Kidney (tissue), 14 donors: ENCODE measurements around the gene FMNL2. TPM values are rescaled to one million over a fixed set of nuclear protein-coding genes. Genes with fewer than 3 reads are reported as not detected.

ENCODE experiments used
- DNase-seq, 5 donors: peaks; one replicate each; pipeline ENCODE4 v3.0.0-alpha.2; 2013 to 2020
- FAIRE-seq: peaks from 2 replicates; lab custom pipeline; 2012; peaks lifted over from hg19 to GRCh38; lab: Jason Lieb, UNC
- H3K27ac ChIP-seq, 2 donors: one replicate each; pipeline ENCODE4 v1.7.0; 2013; ENCODE audit warnings: low read depth in 2 of 2, low read length in 2 of 2, inconsistent platforms in 1 of 2
- H3K27me3 ChIP-seq: one replicate; pipeline ENCODE4 v1.7.1; 2013; ENCODE audit warnings: low read length, inconsistent platforms; ENCODE audit not compliant: control insufficient read depth, insufficient read depth
- H3K36me3 ChIP-seq, 3 donors: one replicate each; pipeline versions ENCODE4 v1.7.0 to v1.7.1; 2013; ENCODE audit warnings: low read length in 3 of 3, control low read depth in 1 of 3, inconsistent platforms in 1 of 3; ENCODE audit not compliant: insufficient read depth in 3 of 3, control insufficient read depth in 2 of 3
- H3K4me1 ChIP-seq, 3 donors: one replicate each; pipeline versions ENCODE4 v1.7.0 to v1.7.1; 2013; ENCODE audit warnings: low read length in 3 of 3, inconsistent platforms in 1 of 3, low read depth in 1 of 3; ENCODE audit not compliant: control insufficient read depth in 2 of 3, insufficient read depth in 2 of 3
- H3K4me3 ChIP-seq, 3 donors: one replicate each; pipeline versions ENCODE4 v1.7.0 to v1.8.1; 2013; ENCODE audit warnings: low read length in 3 of 3, control low read depth in 1 of 3, inconsistent platforms in 1 of 3
- H3K9ac ChIP-seq, 3 donors: one replicate each; pipeline versions ENCODE4 v1.7.0 to v1.7.1; 2013; ENCODE audit warnings: low read length in 3 of 3, control low read depth in 1 of 3, inconsistent platforms in 1 of 3
- H3K9me3 ChIP-seq, 3 donors: one replicate each; pipeline versions ENCODE4 v1.7.0 to v1.7.1; 2013; ENCODE audit warnings: low read length in 3 of 3, control low read depth in 1 of 3, inconsistent platforms in 1 of 3; ENCODE audit not compliant: control insufficient read depth in 2 of 3, insufficient read depth in 1 of 3
- CTCF ChIP-seq: IDR thresholded peaks from 3 replicates; pipeline ENCODE4 v1.5.1; 2012; ENCODE audit warnings: mild to moderate bottlenecking, moderate library complexity, borderline replicate concordance; ENCODE audit not compliant: insufficient read depth; ENCODE audit errors: extremely low read depth
- intact Hi-C: fragments of 100-400 bp; cut with DNase I; formaldehyde crosslinking; loops from one replicate; pipeline ENCODE4 v1.11.1; 2022
- polyA plus RNA-seq: library from polyadenylated mRNA; stranded (reverse); fragments of 350-450 nt; fragmentation: Illumina TruSeq; extraction: RNeasy Lipid Tissue Mini Kit (QIAGEN cat#74804); gene quantifications from one replicate; pipeline ENCODE4 v1.2.3, GENCODE V29; 2014; ENCODE audit warnings: low read depth, low replicate concordance; ENCODE audit not compliant: insufficient read depth
- total RNA-seq: library from RNA; stranded (reverse); fragmentation: NEBNext Ultra II Directional; extraction: Animal tissue kit (Norgen Biotek cat#: 25700); gene quantifications from one replicate; pipeline ENCODE4 v1.2.1, GENCODE V29; 2021
- donor health status: control.
- donor health status: control.
- donor health status: control.
- donor health status: control.
- donor health status: control.
- donor health status: DM: yes; HTN: yes; CAD: no.
- donor health status: Normal renal cell carcinoma (clear cell type).

The FMNL2 gene
- total and polyA plus RNA-seq, 2 donors from 2014 or later, result 10.7 to 39.1 TPM

GRCh38 chr2:152583512-152584229 is 248.7 kb downstream of the FMNL2 start:
- no peak for TF ChIP-seq CTCF
- no peak overlapping the region for H3K4me3 ChIP-seq
- peaks cover 0 to 5% (median 0%) of the 10 kb centered on the region in 3 donors for H3K4me1 ChIP-seq
- intact Hi-C loops, result no loop called here
- H3K36me3 ChIP-seq, result no peaks in the 10 kb centered on the region
- H3K9ac ChIP-seq, result no peak overlapping the region
- no peaks in the 10 kb centered on the region for H3K27me3 ChIP-seq
- no peak for FAIRE-seq
- no peaks in the 10 kb centered on the region for H3K9me3 ChIP-seq
- no peak for DNase-seq
- no peak overlapping the region for H3K27ac ChIP-seq

- FAIRE-seq, result no peak
These were observed 249.3 kb downstream of the FMNL2 start for GRCh38 chr2:152584301-152584700.

GRCh38 chr2:152585830-152586484 is 251.0 kb downstream of the FMNL2 start:
- H3K36me3 ChIP-seq, result no peaks in the 10 kb centered on the region
- no peak for TF ChIP-seq CTCF
- FAIRE-seq (no peak), DNase-seq (no peak)
- no peak overlapping the region for H3K9ac ChIP-seq
- intact Hi-C loops, result no loop called here
- no peaks in the 10 kb centered on the region for H3K9me3 ChIP-seq
- H3K27ac ChIP-seq, result no peak overlapping the region
- H3K27me3 ChIP-seq, result no peaks in the 10 kb centered on the region
- H3K4me1 ChIP-seq, result peaks cover 0 to 5% (median 0%) of the 10 kb centered on the region in 3 donors
- H3K4me3 ChIP-seq, result no peak overlapping the region

More at GRCh38 chr2:152584301-152584700, 249.3 kb downstream of the FMNL2 start:
- DNase-seq, result no peak
- H3K9ac ChIP-seq, result no peak overlapping the region
- H3K4me1 ChIP-seq, result peaks cover 0 to 5% (median 0%) of the 10 kb centered on the region in 3 donors
- no peaks in the 10 kb centered on the region for H3K9me3 ChIP-seq
- H3K4me3 ChIP-seq, result no peak overlapping the region
- intact Hi-C loops, result no loop called here
- TF ChIP-seq CTCF, result no peak
- no peak overlapping the region for H3K27ac ChIP-seq
- no peaks in the 10 kb centered on the region for H3K36me3 ChIP-seq
- no peaks in the 10 kb centered on the region for H3K27me3 ChIP-seq
